Measurements from ENCODE around the gene ARL6. TPM values are rescaled to one million over a fixed set of nuclear protein-coding genes. Genes with fewer than 3 reads are reported as not detected.

ARL6 gene
- total RNA-seq, 4 donors from 2014 or later: 4.5 to 6.4 (median 5.6) TPM

DNA sequence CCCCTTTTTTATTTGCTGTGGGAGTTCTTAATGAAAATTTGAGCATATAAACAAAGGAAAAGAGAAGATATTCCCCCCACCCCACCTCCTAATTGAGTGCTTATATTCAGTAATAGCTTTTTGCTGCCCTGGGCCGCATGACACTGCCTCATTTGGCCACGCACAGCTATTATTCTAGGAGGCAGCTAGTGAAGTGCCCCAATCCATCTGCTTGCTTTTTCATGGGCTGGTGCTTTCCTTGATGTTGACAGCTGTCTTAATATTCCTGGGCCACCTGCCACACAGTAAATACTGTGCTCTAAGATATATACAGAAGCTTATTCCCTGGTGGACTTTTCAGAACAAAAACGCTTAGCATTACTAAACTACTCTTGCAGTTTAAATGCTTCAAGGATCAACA, 53.4 kb downstream of the ARL6 start:
- intact Hi-C loops (cut with DNase I; ENCODE audit: low total_unique reads): no loop called here
- DNase-seq (ENCODE audit: low spot score in 2 of 2): no peak
- H3K4me3 ChIP-seq (ENCODE audit: low read depth, poor library complexity, severe bottlenecking): no peak overlapping the region
- WGBS, 2 donors: 75 to 81% methylated on average over 3 of the region's 3 CpGs
- TF ChIP-seq POLR2A (IDR thresholded peaks at IDR 0.05) (no peak), CTCF (IDR thresholded peaks at IDR 0.05) (no peak)

- TF ChIP-seq POLR2A (IDR thresholded peaks at IDR 0.05) (no peak), CTCF (IDR thresholded peaks at IDR 0.05) (no peak)
- no peak overlapping the region for H3K4me3 ChIP-seq (ENCODE audit: low read depth, poor library complexity, severe bottlenecking)
- no peak for DNase-seq (ENCODE audit: low spot score in 2 of 2)
- intact Hi-C loops (cut with DNase I; ENCODE audit: low total_unique reads): no loop called here
- WGBS, 2 donors: 85 to 88% methylated on average over 5 of the region's 5 CpGs
Observed at GRCh38 chr3:97820780-97821179, 56.2 kb downstream of the ARL6 start.

- intact Hi-C loops (cut with DNase I; ENCODE audit: low total_unique reads): no loop called here
- WGBS, 2 donors: 0% methylated on average over 23 of the region's 23 CpGs
- peak; percentile 32 to 90 for DNase-seq (ENCODE audit: low spot score in 2 of 2)
- TF ChIP-seq POLR2A (IDR thresholded peaks at IDR 0.05) (no peak), CTCF (IDR thresholded peaks at IDR 0.05) (no peak)
- peak overlapping the region; percentile 87 for H3K4me3 ChIP-seq (ENCODE audit: low read depth, poor library complexity, severe bottlenecking)
Observed at GRCh38 chr3:97821287-97821773, 56.8 kb downstream of the ARL6 start.

GRCh38 chr3:97821774-97822358, 57.3 kb downstream of the ARL6 start, which contains the start of gene CRYBG3:
Gene CRYBG3 (plus strand): TSS chr3:97822011. CDS start chr3:97822207, 196 bp downstream.
- H3K4me3 ChIP-seq (ENCODE audit: low read depth, poor library complexity, severe bottlenecking): peak within 1 kb of the TSS; percentile 87
- 0 to 4% methylated on average over 5 to 11 of the region's 66 CpGs for WGBS, 2 donors
- DNase-seq (ENCODE audit: low spot score in 2 of 2): peak; percentile 70 to 96
- TF ChIP-seq POLR2A (IDR thresholded peaks at IDR 0.05) (no peak), CTCF (IDR thresholded peaks at IDR 0.05) (no peak)
- intact Hi-C loops (cut with DNase I; ENCODE audit: low total_unique reads): no loop called here

GRCh38 chr3:97822359-97822775, 57.8 kb downstream of the ARL6 start:
- peak; percentile 38 to 92 for DNase-seq (ENCODE audit: low spot score in 2 of 2)
- TF ChIP-seq CTCF (IDR thresholded peaks at IDR 0.05): no peak
- TF ChIP-seq POLR2A (IDR thresholded peaks at IDR 0.05): no peak
- WGBS, 2 donors: 0 to 1% methylated on average over 30 to 32 of the region's 36 CpGs
- intact Hi-C loops (cut with DNase I; ENCODE audit: low total_unique reads): no loop called here
- peak overlapping the region; percentile 87 for H3K4me3 ChIP-seq (ENCODE audit: low read depth, poor library complexity, severe bottlenecking)
